H9 (cell line): Measurements from ENCODE around the gene SELENOV. TPM values are rescaled to one million over a fixed set of nuclear protein-coding genes. Genes with fewer than 3 reads are reported as not detected.

ENCODE experiments used
- DNase-seq: peaks from one replicate; pipeline ENCODE4 v3.0.0-alpha.2; 2017
- H2AFZ ChIP-seq: one replicate; pipeline ENCODE4 v1.6.1; 2013; ENCODE audit warnings: mild to moderate bottlenecking, low read length, control low read depth, moderate library complexity
- H2AK5ac ChIP-seq: 2 replicates; pipeline ENCODE4 v1.6.1; 2013; ENCODE audit warnings: low read length, control low read depth, mixed read lengths; ENCODE audit not compliant: insufficient read length
- H2BK120ac ChIP-seq: one replicate; pipeline ENCODE4 v1.6.1; 2013; ENCODE audit warnings: low read depth, mild to moderate bottlenecking, low read length, control low read depth, inconsistent platforms; ENCODE audit not compliant: poor library complexity, severe bottlenecking
- H2BK12ac ChIP-seq: 2 replicates; pipeline ENCODE4 v1.6.1; 2013; ENCODE audit warnings: low read length, control low read depth, mixed read lengths, low read depth; ENCODE audit not compliant: insufficient read length
- H2BK15ac ChIP-seq: 2 replicates; pipeline ENCODE4 v1.6.1; 2013; ENCODE audit warnings: low read depth, low read length, control low read depth
- H2BK20ac ChIP-seq: one replicate; pipeline ENCODE4 v1.6.1; 2013; ENCODE audit warnings: low read depth, mild to moderate bottlenecking, low read length, control low read depth, inconsistent platforms; ENCODE audit not compliant: poor library complexity, severe bottlenecking
- H2BK5ac ChIP-seq: 2 replicates; pipeline ENCODE4 v1.6.1; 2013; ENCODE audit warnings: low read length, control low read depth, mixed read lengths; ENCODE audit not compliant: insufficient read length
- H3K14ac ChIP-seq: 2 replicates; pipeline ENCODE4 v1.6.1; 2013; ENCODE audit warnings: low read length, control low read depth; ENCODE audit not compliant: insufficient read depth
- H3K18ac ChIP-seq: 2 replicates; pipeline ENCODE4 v1.6.1; 2013; ENCODE audit warnings: low read depth, mild to moderate bottlenecking, mixed read lengths, low read length, control low read depth; ENCODE audit not compliant: insufficient read length
- H3K23ac ChIP-seq: 2 replicates; pipeline ENCODE4 v1.6.1; 2013; ENCODE audit warnings: low read length, control low read depth, mixed read lengths, low read depth; ENCODE audit not compliant: insufficient read length
- H3K23me2 ChIP-seq: 2 replicates; pipeline ENCODE4 v1.6.1; 2013; ENCODE audit warnings: low read depth, mild to moderate bottlenecking, mixed read lengths, low read length, control low read depth; ENCODE audit not compliant: insufficient read length, poor library complexity, severe bottlenecking
- H3K27ac ChIP-seq: 2 replicates; pipeline ENCODE4 v1.5.1; 2013; ENCODE audit warnings: low read length, control low read depth, mixed read lengths, low read depth; ENCODE audit not compliant: insufficient read length
- H3K27me3 ChIP-seq: 2 replicates; pipeline ENCODE4 v1.6.1; 2013; ENCODE audit warnings: low read length, control low read depth, inconsistent platforms; ENCODE audit not compliant: insufficient read depth
- H3K4ac ChIP-seq: 2 replicates; pipeline ENCODE4 v1.6.1; 2013; ENCODE audit warnings: low read depth, mild to moderate bottlenecking, control low read depth, inconsistent platforms, low read length, moderate library complexity
- H3K4me1 ChIP-seq: 2 replicates; pipeline ENCODE4 v1.6.1; 2013; ENCODE audit warnings: low read length, control low read depth, inconsistent platforms; ENCODE audit not compliant: insufficient read depth
- H3K4me2 ChIP-seq: 2 replicates; pipeline ENCODE4 v1.6.1; 2013; ENCODE audit warnings: low read length, control low read depth, mixed read lengths; ENCODE audit not compliant: insufficient read length, insufficient read depth
- H3K56ac ChIP-seq: 2 replicates; pipeline ENCODE4 v1.6.1; 2013; ENCODE audit warnings: low read depth, mild to moderate bottlenecking, mixed read lengths, low read length, control low read depth; ENCODE audit not compliant: insufficient read length
- H3K79me1 ChIP-seq: 2 replicates; pipeline ENCODE4 v1.6.1; 2013; ENCODE audit warnings: low read depth, mild to moderate bottlenecking, moderate library complexity, low read length, control low read depth, inconsistent platforms; ENCODE audit not compliant: insufficient read depth, poor library complexity, severe bottlenecking
- H3K79me2 ChIP-seq: 2 replicates; pipeline ENCODE4 v1.6.1; 2013; ENCODE audit warnings: low read length, control low read depth, inconsistent platforms; ENCODE audit not compliant: insufficient read depth
- H3K9ac ChIP-seq: 2 replicates; pipeline ENCODE4 v1.6.1; 2013; ENCODE audit warnings: low read length, control low read depth, mixed read lengths; ENCODE audit not compliant: insufficient read length; ENCODE audit errors: extremely low read depth
- H3K9me3 ChIP-seq: one replicate; pipeline ENCODE4 v1.6.1; 2013; ENCODE audit warnings: low read depth, low read length, inconsistent platforms; ENCODE audit not compliant: control insufficient read depth
- H3T11ph ChIP-seq: one replicate; pipeline ENCODE4 v1.6.1; 2013; ENCODE audit warnings: mild to moderate bottlenecking, low read length, control low read depth, inconsistent platforms
- H4K20me1 ChIP-seq: one replicate; pipeline ENCODE4 v1.6.1; 2013; ENCODE audit not compliant: control insufficient read depth, insufficient read length, insufficient read depth
- H4K5ac ChIP-seq: 2 replicates; pipeline ENCODE4 v1.6.1; 2013; ENCODE audit warnings: low read depth, mild to moderate bottlenecking, mixed read lengths, low read length, control low read depth; ENCODE audit not compliant: insufficient read length
- H4K8ac ChIP-seq: replicated peaks from 2 replicates; pipeline ENCODE4 v1.6.1; 2013; ENCODE audit warnings: low read length, control low read depth, mixed read lengths, low read depth; ENCODE audit not compliant: insufficient read length
- H4K91ac ChIP-seq: 2 replicates; pipeline ENCODE4 v1.6.1; 2013; ENCODE audit warnings: low read depth, mild to moderate bottlenecking, moderate library complexity, mixed read lengths, low read length, control low read depth; ENCODE audit not compliant: insufficient read length
- H3K27ac Mint-ChIP-seq, 3 experiments: 2 replicates in 2 of 3; 3 replicates in 1 of 3; pipeline ENCODE4 v1.8.0; 2020 to 2021; ENCODE audit warnings: mixed read lengths in 3 of 3, mild to moderate bottlenecking in 1 of 3, moderate library complexity in 1 of 3
- H3K27me3 Mint-ChIP-seq: 2 replicates; pipeline ENCODE4 v1.8.0; 2021; ENCODE audit warnings: low read depth, mild to moderate bottlenecking, moderate library complexity, mixed read lengths
- H3K36me3 Mint-ChIP-seq, 3 experiments: 2 replicates in 2 of 3; 3 replicates in 1 of 3; pipeline ENCODE4 v1.8.0; 2020 to 2021; ENCODE audit warnings: low read depth in 3 of 3, mixed read lengths in 3 of 3; ENCODE audit not compliant: insufficient read depth in 1 of 3
- H3K4me1 Mint-ChIP-seq, 2 experiments: 2 replicates each; pipeline ENCODE4 v1.8.0; 2020; ENCODE audit warnings: mixed read lengths in 2 of 2
- H3K4me3 Mint-ChIP-seq, 2 experiments: 2 replicates in 1 of 2; 3 replicates in 1 of 2; pipeline ENCODE4 v1.8.0; 2020 to 2021; ENCODE audit warnings: mild to moderate bottlenecking in 2 of 2, mixed read lengths in 2 of 2, moderate library complexity in 1 of 2
- H3K9me3 Mint-ChIP-seq, 2 experiments: 2 replicates in 1 of 2; 3 replicates in 1 of 2; pipeline ENCODE4 v1.8.0; 2020; ENCODE audit warnings: mild to moderate bottlenecking in 2 of 2, mixed read lengths in 2 of 2, moderate library complexity in 1 of 2
- CTCF ChIP-seq: fragments of 200-600 bp; sonication (generic); conservative IDR thresholded peaks from 3 replicates; pipeline ENCODE4 v1.8.0; 2021; ENCODE audit warnings: antibody characterized with exemption, mild to moderate bottlenecking
- WGBS: extraction: QIAGEN DNeasy Blood & Tissue Kit; methylation state at CpG from one replicate; pipeline ENCODE4 v1.1.7; 2013; ENCODE audit warnings: missing lambda C conversion rate, low lambda C conversion rate, mixed read lengths; ENCODE audit not compliant: insufficient read length; ENCODE audit errors: extremely low coverage; 5-methylcytosine and 5-hydroxymethylcytosine counted together
- total RNA-seq: library from RNA; stranded (reverse); gene quantifications from 2 replicates; pipeline ENCODE4 v1.2.1, GENCODE V29; 2021

The SELENOV gene
- total RNA-seq, 1 experiment from 2014 or later = 6.9 TPM

GRCh38 chr19:39497701-39497995 is 17.3 kb upstream of the SELENOV start:
- no peak overlapping the region; a peak in 1 of 7 replicates for H3K27ac Mint-ChIP-seq
- no CpG with 5 or more reads among the region's 7 CpGs for WGBS

More at GRCh38 chr19:39497701-39497995, 17.3 kb upstream of the SELENOV start:
- H3K56ac ChIP-seq = no peak overlapping the region
- no peak overlapping the region for H2BK5ac ChIP-seq
- H3K23ac ChIP-seq = no peak overlapping the region
- Mint-ChIP-seq H3K36me3 (peaks cover 0 to 8% (median 2%) of the 10 kb centered on the region in 3 experiments; a peak in 4 of 7 replicates), H3K9me3 (peaks cover 0 to 5% of the 10 kb centered on the region in 2 experiments; a peak in 4 of 5 replicates), H3K27me3 (peaks cover 62% of the 10 kb centered on the region), H3K4me3 (peak overlapping the region; percentile 45 to 84; a peak in 2 of 5 replicates), H3K4me1 (peaks cover 12 to 24% of the 10 kb centered on the region in 2 experiments)
- no peak overlapping the region for H3K18ac ChIP-seq
- DNase-seq = no peak
- H3K4me2 ChIP-seq = peak overlapping the region; percentile 91
- H2AFZ ChIP-seq = no peak overlapping the region
- no peak overlapping the region for H2BK12ac ChIP-seq
- no peaks in the 10 kb centered on the region for H3K79me2 ChIP-seq
- no peak overlapping the region for H4K5ac ChIP-seq
- no peak overlapping the region for H2BK20ac ChIP-seq
- no peak overlapping the region for H2BK120ac ChIP-seq
- H3K27me3 ChIP-seq = peaks cover 8% of the 10 kb centered on the region; the same call in 1 of the 2 replicates
- no peak overlapping the region for H2BK15ac ChIP-seq
- no peak overlapping the region for H3T11ph ChIP-seq
- H3K14ac ChIP-seq = no peak overlapping the region
- no peak overlapping the region for H2AK5ac ChIP-seq
- H4K91ac ChIP-seq = no peak overlapping the region
- no peak overlapping the region for H3K27ac ChIP-seq
- no peaks in the 10 kb centered on the region for H3K9me3 ChIP-seq
- no peak overlapping the region for H4K8ac ChIP-seq
- H3K4me1 ChIP-seq = no peaks in the 10 kb centered on the region
- TF ChIP-seq CTCF = no peak
- peaks cover 10% of the 10 kb centered on the region for H3K23me2 ChIP-seq
- no peak overlapping the region for H3K4ac ChIP-seq
- H4K20me1 ChIP-seq = no peaks in the 10 kb centered on the region
- H3K79me1 ChIP-seq = no peaks in the 10 kb centered on the region
- no peak overlapping the region for H3K9ac ChIP-seq
